IPS-NIHi7 (cell line): ENCODE measurements around the gene IQGAP2.
A peak's percentile ranks its signal among the peaks of the same experiment; 100 is the strongest.

Experiments
- DNase-seq: peaks from one replicate; pipeline ENCODE4 v3.0.0; 2012; ENCODE audit warnings: mixed read lengths; ENCODE audit errors: extremely low spot score

Gene IQGAP2

DNA sequence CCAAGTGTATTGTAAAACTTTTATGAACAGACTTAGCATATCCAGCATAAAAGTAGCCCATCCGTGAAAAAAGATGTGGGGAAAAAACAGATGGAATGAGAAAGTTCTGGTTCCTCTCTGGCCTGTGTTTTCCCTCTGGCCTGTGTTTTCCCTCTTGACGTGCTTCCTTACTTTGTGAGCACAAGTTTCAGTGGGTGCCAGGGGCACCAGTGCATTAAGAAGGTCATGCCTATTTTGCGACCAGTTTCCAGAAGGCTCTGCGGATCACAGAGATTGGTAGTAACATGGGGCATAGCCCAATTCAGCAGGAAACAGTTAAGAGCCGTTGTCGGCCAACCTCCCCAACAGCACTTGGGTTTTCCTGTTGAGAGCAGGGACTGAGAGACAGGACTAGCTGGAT lies 43.7 kb downstream of the IQGAP2 start:
- DNase-seq = no peak

- DNase-seq = no peak
Observed at GRCh38 chr5:76449606-76450005, 46.5 kb downstream of the IQGAP2 start.

DNA sequence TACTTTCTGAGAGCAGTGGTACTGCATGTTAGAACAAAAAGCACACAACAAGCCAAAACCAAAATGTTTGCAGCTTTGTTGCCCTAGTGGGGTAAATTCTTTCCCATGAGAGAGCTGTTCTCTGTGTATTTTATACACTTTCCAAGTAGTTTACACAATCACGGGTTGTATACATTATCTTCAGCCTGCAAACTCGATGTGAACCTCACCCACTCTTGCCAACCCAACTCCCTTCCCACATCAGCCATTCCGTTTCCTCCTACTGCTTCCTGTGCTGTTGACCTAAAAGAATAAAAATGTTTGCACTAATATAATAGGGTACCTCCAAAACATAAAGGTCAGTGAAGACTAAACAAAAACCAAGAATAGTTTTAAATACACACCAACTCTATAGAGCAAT lies 47.0 kb downstream of the IQGAP2 start:
- DNase-seq = no peak

GRCh38 chr5:76451031-76451701 lies 48.1 kb downstream of the IQGAP2 start:
- DNase-seq = no peak

GRCh38 chr5:76455531-76456133 lies 52.5 kb downstream of the IQGAP2 start:
- DNase-seq = no peak

DNA sequence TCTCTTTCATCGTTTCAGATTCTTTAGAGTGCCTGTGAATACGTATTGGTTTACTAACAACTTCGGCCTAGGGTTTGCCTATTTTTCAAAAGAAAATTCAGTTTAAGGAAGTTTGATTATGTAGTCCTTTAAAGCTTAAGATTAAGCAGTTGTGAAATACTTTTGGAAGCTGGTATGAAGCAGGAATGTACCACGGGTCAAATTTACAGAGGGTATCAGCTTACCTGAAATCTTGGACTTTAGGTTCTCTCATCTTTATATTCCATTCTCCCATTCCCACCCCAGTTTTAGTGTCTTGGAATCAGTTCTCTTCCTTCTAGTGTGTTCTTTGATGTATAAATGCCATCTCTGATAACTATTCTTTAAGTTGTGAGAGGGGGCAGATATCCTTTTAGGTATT lies 53.2 kb downstream of the IQGAP2 start:
- DNase-seq = no peak

- peak; percentile 36 for DNase-seq
Observed at GRCh38 chr5:76457674-76458485, 54.8 kb downstream of the IQGAP2 start.

DNA sequence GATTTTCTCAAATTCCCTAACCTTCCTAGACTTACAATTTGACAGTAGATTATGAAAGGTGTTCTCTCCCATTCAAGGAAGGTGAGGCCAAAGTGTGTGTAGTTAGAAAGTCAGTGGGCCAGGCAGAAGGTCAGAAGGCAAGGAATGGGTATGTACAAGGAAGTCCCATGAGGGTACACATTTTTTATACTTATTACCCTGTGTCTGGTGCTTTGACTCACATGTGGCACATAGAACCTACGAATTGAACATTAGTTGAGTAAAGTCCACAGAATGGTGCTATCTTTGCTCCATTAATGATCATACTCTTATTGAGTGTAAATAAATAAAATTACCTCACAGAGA lies 55.4 kb downstream of the IQGAP2 start:
- no peak for DNase-seq

DNA sequence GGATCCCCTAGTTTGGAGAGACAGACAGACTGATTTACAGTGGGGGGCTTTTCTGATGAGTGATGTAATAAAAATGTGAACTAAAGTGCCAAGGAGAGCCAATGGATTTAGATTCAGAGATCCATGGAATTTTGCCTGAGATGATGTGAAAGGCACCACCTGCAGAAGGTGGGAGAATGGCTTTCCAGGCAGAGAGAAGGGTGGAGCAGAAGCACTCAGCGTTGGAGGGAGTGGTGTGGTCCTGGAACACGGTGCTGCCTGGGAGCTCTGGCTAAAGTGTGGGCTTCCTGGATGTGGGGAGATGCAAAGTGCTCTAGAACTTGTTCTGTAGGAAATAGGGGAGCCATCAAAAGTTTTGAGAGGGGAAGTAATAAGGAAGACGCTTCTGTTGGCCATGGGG lies 57.0 kb downstream of the IQGAP2 start:
- no peak for DNase-seq

GRCh38 chr5:76462097-76462667 lies 59.1 kb downstream of the IQGAP2 start:
- DNase-seq = no peak

- no peak for DNase-seq
Observed at GRCh38 chr5:76467216-76467615, 64.1 kb downstream of the IQGAP2 start.

DNA sequence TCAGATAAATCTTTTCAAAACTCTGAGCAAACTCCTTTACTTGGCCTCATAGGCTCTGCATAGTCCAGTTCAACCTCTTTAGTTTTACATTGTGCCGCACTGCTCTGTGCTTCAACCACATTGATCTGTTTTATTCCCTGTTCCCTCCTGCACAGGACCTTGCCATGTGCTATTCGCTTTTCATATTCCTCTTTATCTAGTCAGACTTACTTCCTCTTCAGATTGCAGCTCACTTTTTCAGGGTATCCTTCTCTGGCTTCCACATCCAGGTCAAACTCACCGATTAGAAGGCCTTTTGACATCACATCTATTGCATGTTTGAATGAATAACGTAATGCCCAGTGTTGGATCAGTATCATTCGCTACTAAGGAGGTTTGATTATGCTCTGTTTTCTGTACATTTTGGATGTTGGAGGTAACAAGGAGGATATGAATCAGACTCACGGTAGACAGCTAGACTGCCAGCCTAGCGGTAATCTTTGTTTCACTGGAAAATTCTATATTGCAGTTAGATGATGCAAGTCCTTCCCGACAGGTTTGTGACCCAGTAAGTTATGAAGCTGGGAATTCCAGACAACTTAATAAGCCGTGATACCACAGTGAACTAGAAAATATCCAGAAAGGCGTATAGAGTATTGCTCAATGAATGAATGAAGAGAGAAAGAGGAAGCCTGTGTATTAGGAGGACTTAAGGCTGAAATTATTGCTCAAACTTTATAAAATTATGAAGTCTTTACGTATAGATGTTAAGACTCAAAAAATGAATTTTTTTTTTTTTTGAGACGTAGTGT lies 65.7 kb downstream of the IQGAP2 start:
- DNase-seq = no peak

- DNase-seq = no peak
Observed at GRCh38 chr5:76469656-76470290, 66.7 kb downstream of the IQGAP2 start.

DNA sequence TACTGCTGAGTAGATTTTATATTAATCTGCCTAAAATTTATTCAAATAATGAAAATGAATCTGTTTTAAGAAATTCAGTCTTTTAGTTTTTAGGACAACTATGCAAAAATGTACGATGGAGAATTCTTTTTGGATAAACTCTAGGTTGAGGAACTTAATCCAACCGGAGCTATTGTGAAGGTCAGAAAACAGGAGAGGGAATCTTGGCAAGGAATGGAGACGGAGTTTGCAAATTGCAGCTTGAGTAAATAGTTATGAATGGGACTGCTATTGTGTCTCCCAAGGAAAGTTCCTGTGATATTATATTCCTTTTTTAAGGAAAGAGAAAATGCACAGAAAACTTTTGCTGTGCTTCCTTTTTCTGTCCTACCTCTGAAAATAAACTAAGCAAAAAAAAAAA lies 67.9 kb downstream of the IQGAP2 start:
- DNase-seq = no peak

DNA sequence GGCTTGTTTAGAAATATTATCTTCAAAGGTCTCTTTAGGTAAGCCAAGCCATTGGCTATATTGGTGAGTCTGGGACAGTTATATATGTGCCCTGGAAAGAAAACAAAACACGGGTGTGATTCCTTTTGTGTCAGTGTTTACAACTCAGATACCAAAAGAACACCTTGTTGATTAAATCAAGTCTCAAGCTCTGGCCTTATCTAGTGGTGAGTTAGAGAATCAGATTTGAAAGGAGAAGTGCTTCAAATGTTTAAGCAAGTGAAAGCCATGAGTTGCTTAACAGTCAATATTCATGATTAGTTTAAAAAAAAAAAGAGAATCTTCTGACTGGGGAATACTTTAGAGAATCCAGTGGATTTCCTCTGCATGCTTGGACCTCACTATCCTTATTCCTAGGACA lies 68.3 kb downstream of the IQGAP2 start:
- no peak for DNase-seq

DNA sequence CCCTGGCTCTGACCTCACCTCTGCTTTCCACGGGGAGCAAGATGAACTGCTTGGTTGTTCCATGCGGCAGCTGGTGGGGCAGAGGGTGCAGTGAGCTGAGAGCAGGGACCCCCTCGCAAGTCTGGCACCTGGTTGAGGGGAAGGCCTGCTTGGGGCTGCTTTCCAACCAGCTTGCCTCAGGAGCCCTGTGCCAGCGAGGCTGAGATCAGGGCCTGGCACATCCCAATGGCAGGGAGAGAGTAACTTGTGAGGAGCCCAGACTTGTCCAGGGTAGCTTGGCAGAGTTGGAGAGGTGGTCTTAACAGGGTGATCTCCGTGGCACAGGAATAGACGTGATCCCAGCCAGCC lies 68.9 kb downstream of the IQGAP2 start:
- no peak for DNase-seq

GRCh38 chr5:76472335-76473008 lies 69.4 kb downstream of the IQGAP2 start:
- no peak for DNase-seq

GRCh38 chr5:76473009-76473336 lies 69.9 kb downstream of the IQGAP2 start:
- no peak for DNase-seq

GRCh38 chr5:76473661-76474060 lies 70.6 kb downstream of the IQGAP2 start:
- DNase-seq = no peak

DNA sequence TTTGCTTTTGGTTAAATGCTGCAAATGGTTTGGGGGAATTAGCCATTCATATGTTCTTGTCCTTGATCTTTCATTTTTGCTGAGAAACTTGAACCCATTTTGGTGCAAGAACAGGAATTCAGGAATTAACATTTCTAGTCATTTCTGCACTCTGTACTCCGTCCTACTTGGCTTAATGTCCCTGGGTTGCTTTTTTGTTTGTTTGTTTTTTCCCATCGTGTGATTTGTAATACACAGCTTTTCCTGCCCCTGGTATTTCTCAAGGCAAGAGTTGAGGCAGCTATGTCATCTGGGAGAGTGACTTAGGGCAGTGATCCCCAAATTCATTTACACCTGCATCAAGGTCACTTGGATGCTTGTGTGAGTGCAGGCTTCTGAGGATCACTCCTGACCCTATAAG lies 71.3 kb downstream of the IQGAP2 start:
- DNase-seq = no peak

GRCh38 chr5:76475385-76475784 lies 72.3 kb downstream of the IQGAP2 start:
- DNase-seq = no peak
